Lower lobe of right lung (tissue), 2 donors: ENCODE data around the gene MFNG. TPM values are rescaled to one million over a fixed set of nuclear protein-coding genes. Genes with fewer than 3 reads are reported as not detected.

Experiments used
- ATAC-seq, 2 donors: fragments of 200-7000 bp; cut with Tn5 transposase; one replicate each; pipeline ENCODE4 v1.9.1; 2020 to 2022; ENCODE audit warnings: mild to moderate bottlenecking in 2 of 2, moderate library complexity in 2 of 2
- DNase-seq: peaks from one replicate; pipeline ENCODE4 v3.0.0-alpha.2; 2020
- H3K27ac ChIP-seq: fragments of 200-600 bp; one replicate; pipeline ENCODE4 v1.8.0; 2022
- H3K27me3 ChIP-seq: fragments of 200-600 bp; one replicate; pipeline ENCODE4 v1.8.0; 2022; ENCODE audit warnings: low read depth
- H3K36me3 ChIP-seq: fragments of 200-600 bp; one replicate; pipeline ENCODE4 v1.8.0; 2022; ENCODE audit warnings: mild to moderate bottlenecking
- H3K4me1 ChIP-seq: fragments of 200-600 bp; one replicate; pipeline ENCODE4 v1.8.0; 2022
- H3K4me3 ChIP-seq: fragments of 200-600 bp; one replicate; pipeline ENCODE4 v1.8.0; 2022; ENCODE audit warnings: mild to moderate bottlenecking
- H3K9me3 ChIP-seq: fragments of 200-600 bp; one replicate; pipeline ENCODE4 v1.8.0; 2022
- intact Hi-C: fragments of 100-400 bp; cut with DNase I; formaldehyde crosslinking; loops from one replicate; pipeline ENCODE4 v1.11.0; 2022
- total RNA-seq: library from RNA; stranded (reverse); fragmentation: NEBNext Ultra II Directional; extraction: Animal tissue kit (Norgen Biotek cat#: 25700); gene quantifications from one replicate; pipeline ENCODE4 v1.2.1, GENCODE V29; 2021
- TF ChIP-seq, protein P1 (sequence below): fragments of 200-600 bp; IDR thresholded peaks from one replicate; pipeline ENCODE4 v1.8.0; 2022; ENCODE audit warnings: antibody characterized with exemption, mild to moderate bottlenecking
- donor health status: DM: no; HTN: yes; CAD: no; lungs with severe emphysema.

The MFNG gene
- total RNA-seq, 1 donor from 2014 or later = 71.0 TPM

DNA sequence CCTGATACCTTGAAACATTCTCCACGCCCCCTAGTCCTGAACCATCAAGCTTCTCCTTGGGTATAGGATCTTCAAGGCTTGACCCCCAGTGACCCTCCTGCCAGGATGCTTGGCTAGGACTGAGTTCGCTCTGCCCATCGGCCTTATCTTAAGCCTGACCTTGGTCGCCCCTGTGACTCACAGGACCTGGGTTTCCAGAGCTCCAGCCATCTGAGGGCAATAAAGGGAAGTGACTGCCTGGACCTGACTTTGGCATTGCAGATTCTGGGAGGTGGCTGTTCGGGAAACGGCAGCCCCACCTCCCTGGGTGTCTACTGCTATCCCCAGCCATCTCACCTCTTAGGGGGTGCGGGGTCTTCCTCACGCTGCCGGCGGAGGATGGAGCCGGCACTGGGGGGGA lies 17.7 kb upstream of the MFNG start:
- H3K27ac ChIP-seq = peak overlapping the region; percentile 87
- H3K4me1 ChIP-seq = peaks cover 61% of the 10 kb centered on the region
- H3K27me3 ChIP-seq = no peaks in the 10 kb centered on the region
- peaks cover 19% of the 10 kb centered on the region for H3K36me3 ChIP-seq
- no peak for DNase-seq
- H3K9me3 ChIP-seq = no peaks in the 10 kb centered on the region
- intact Hi-C loops = no loop called here
- H3K4me3 ChIP-seq = no peak overlapping the region
- no peak for ATAC-seq
- TF ChIP-seq, protein P1, sequence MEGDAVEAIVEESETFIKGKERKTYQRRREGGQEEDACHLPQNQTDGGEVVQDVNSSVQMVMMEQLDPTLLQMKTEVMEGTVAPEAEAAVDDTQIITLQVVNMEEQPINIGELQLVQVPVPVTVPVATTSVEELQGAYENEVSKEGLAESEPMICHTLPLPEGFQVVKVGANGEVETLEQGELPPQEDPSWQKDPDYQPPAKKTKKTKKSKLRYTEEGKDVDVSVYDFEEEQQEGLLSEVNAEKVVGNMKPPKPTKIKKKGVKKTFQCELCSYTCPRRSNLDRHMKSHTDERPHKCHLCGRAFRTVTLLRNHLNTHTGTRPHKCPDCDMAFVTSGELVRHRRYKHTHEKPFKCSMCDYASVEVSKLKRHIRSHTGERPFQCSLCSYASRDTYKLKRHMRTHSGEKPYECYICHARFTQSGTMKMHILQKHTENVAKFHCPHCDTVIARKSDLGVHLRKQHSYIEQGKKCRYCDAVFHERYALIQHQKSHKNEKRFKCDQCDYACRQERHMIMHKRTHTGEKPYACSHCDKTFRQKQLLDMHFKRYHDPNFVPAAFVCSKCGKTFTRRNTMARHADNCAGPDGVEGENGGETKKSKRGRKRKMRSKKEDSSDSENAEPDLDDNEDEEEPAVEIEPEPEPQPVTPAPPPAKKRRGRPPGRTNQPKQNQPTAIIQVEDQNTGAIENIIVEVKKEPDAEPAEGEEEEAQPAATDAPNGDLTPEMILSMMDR = no peak

DNA sequence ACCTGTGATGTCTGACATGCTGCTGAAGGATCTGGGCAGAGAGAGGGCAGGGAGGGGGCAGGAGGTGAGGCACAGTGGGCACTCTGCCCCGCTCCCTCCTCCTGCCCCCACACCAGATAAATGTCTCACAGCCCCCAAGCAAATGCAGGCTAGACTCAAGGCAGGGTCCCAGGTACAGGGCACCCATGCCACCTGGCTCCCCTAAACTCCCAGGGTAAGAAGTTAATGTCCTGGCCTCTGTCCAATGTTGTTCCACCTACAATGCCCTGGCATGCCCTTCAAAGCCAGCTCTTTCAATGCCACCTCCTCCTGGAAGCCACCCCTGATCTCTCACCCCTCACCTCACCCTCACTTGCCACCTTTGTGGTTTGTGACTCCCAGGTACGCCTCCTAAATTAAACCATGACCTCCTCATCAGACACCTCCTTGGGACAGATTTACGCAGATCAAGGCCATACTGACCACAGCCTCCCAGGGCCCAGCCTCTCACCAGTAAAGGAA lies 17.0 kb upstream of the MFNG start:
- peak overlapping the region; percentile 87 for H3K27ac ChIP-seq
- peaks cover 61% of the 10 kb centered on the region for H3K4me1 ChIP-seq
- TF ChIP-seq, protein P1 = no peak

DNA sequence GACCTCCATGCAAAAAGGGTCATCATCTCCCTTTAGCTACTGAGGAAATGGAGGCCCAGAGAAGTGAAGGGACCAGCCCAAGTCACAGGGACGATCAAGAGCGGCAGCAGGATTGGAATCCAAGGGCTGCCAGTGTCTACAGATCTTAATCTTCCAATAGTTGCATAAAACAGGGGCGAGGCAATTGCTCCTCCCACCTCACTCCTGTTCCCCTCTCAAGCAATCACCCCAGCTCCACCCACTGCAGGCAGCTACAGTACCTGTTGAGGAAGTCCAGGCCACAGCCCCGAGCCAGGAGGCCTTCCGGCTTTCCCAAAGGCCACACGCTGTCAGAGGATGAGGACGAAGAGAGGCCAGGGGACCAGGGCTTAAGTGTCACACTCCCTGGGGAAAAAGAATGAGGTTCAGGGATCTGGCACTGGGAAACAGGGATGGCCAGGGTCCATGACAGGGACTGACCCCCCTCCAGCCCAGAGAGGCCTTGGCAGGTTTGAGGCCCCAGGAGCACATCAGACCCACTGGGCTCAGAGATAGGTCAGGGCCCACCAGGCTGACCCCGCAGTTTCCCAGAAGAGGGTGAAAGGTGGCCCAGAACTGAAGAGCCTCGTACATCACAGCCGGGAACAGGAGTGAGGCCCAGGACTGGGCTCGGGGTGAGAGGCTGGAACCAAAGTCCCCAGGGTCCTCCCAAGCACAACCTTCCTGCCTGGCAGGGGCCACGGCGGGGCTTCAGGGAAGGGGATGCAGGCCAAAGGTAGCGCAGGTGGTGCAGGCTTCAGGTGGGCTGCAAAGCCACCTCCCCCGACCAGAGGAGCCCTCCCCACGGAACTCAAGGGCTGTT lies 16.4 kb upstream of the MFNG start:
- peaks cover 59% of the 10 kb centered on the region for H3K4me1 ChIP-seq
- DNase-seq (peak; percentile 86), ATAC-seq (peak; percentile 83 to 86)
- H3K4me3 ChIP-seq = no peak overlapping the region
- H3K9me3 ChIP-seq = no peaks in the 10 kb centered on the region
- no peaks in the 10 kb centered on the region for H3K27me3 ChIP-seq
- TF ChIP-seq, protein P1 = no peak
- intact Hi-C loops = no loop called here
- peak overlapping the region; percentile 87 for H3K27ac ChIP-seq
- peaks cover 18% of the 10 kb centered on the region for H3K36me3 ChIP-seq

More for the DNA sequence above, 17.0 kb upstream of the MFNG start:
- H3K27me3 ChIP-seq = no peaks in the 10 kb centered on the region
- ATAC-seq (no peak), DNase-seq (no peak)
- H3K9me3 ChIP-seq = no peaks in the 10 kb centered on the region
- H3K4me3 ChIP-seq = no peak overlapping the region
- intact Hi-C loops = no loop called here
- peaks cover 19% of the 10 kb centered on the region for H3K36me3 ChIP-seq

DNA sequence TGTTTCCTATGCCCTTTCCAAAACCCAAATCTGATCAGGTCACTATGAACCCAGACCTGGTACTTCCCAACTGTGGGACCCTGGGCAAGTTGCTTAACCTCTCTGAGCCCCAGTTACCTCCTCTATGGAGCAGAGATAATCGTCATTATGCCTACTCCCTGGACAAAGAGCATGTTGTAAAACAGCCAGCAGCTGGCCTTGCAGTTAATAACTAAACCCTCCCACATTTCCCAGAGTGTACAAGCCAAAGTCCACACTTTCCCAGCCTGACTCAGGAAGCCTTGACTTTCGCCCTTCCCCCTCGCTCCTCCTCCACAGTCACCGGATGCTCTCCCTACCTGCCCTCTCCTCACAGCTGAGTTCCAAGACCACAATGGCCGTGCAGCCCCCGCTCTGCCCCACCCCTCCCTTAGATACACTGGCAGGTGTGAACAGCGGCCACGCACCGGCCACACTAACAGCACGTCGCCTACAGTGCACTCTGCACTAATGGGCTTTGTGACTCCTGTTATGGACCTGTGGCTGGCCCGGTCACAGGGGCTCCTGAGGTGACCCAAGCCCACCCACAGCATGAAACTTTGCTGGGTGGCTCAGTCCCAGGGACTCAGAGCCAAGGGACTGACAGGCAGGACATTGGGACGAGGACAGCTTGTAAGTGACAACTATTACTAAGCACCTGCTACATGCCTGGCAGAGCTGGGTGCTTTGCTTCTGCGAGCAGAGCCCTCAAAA lies 15.6 kb upstream of the MFNG start:
- Histone ChIP-seq H3K4me3 (peak overlapping the region; percentile 18), H3K27ac (peak overlapping the region; percentile 87), H3K9me3 (no peaks in the 10 kb centered on the region), H3K36me3 (peaks cover 14% of the 10 kb centered on the region), H3K27me3 (no peaks in the 10 kb centered on the region), H3K4me1 (peaks cover 59% of the 10 kb centered on the region)
- DNase-seq (peak; percentile 70), ATAC-seq (peak; percentile 77 to 85)
- intact Hi-C loops = no loop called here
- TF ChIP-seq, protein P1 = no peak

DNA sequence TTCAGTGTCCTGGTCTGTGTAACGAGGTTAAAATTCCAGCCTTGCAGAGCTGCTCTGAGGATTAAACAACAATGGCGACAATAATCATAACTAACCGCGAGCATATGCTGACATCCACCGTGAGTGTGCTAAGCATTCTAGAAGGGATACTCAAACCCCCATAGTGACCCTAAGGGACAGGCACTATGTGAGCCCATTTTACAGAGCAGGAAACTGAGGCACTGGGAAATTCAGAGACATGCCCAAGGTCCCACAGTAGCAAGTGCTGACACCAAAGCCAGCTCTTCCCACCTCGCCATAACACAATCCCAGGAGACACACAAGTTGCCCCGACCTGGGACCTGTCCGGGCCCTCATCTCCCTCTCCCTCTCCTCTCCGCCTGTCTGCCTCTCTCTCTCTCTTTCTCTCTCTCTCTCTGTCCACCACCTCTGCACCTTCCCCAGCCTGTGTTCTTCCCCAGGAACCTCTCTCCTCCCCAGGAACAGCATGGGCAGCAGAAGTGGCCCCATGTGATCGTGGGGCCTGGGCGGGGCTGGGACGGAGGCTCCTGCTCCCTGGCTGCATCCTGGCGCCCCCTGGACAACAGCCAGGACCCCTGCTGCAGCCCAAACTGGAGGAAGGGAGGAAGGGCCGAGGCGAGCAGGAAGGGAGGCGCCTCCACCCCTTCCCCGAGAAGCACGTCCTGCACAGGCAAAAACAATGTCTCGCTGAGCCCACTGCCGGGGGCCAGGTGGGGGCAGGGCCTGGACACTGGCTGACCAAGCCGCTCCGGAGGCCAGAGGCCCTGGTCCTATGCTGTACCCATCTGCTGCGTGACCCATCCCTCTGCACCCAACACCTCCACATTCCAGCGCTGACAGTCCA lies 14.8 kb upstream of the MFNG start:
- TF ChIP-seq, protein P1 = no peak
- no peaks in the 10 kb centered on the region for H3K27me3 ChIP-seq
- peaks cover 16% of the 10 kb centered on the region for H3K36me3 ChIP-seq
- peak overlapping the region; percentile 18 for H3K4me3 ChIP-seq
- DNase-seq (no peak), ATAC-seq (peak; percentile 14 to 22)
- intact Hi-C loops = no loop called here
- no peaks in the 10 kb centered on the region for H3K9me3 ChIP-seq
- H3K4me1 ChIP-seq = peaks cover 59% of the 10 kb centered on the region
- H3K27ac ChIP-seq = peak overlapping the region; percentile 87
